RWPE2 (cell line): ENCODE data around the gene CSNK2A3.

Experiments used
- ATAC-seq: fragments of 200-7000 bp; cut with Tn5 transposase; 3 replicates; pipeline ENCODE4 v1.9.1; 2021; ENCODE audit warnings: low read depth
- DNase-seq: peaks from one replicate; pipeline ENCODE4 v3.0.0-alpha.2; 2020; ENCODE audit warnings: low spot score
- H3K27ac ChIP-seq: fragments of 450-650 bp; 2 replicates; pipeline ENCODE4 v1.5.1; 2017; ENCODE audit warnings: mild to moderate bottlenecking; ENCODE audit not compliant: poor library complexity, severe bottlenecking
- H3K27me3 ChIP-seq: fragments of 250-450 bp; sonication (Bioruptor Pico); 2 replicates; pipeline ENCODE4 v1.5.1; 2021; ENCODE audit warnings: mild to moderate bottlenecking, moderate library complexity; ENCODE audit not compliant: insufficient read depth, poor library complexity, severe bottlenecking
- H3K36me3 ChIP-seq: fragments of 250-450 bp; sonication (Bioruptor Pico); 2 replicates; pipeline ENCODE4 v1.5.1; 2020; ENCODE audit warnings: low read depth, mild to moderate bottlenecking, moderate library complexity
- H3K4me1 ChIP-seq: fragments of 250-450 bp; sonication (Bioruptor Pico); 2 replicates; pipeline ENCODE4 v1.5.1; 2021; ENCODE audit warnings: mild to moderate bottlenecking, moderate library complexity; ENCODE audit not compliant: insufficient read depth, poor library complexity, severe bottlenecking
- H3K4me3 ChIP-seq: fragments of 250-450 bp; sonication (Bioruptor Pico); 2 replicates; pipeline ENCODE4 v1.5.1; 2021; ENCODE audit warnings: mild to moderate bottlenecking, moderate library complexity; ENCODE audit not compliant: severe bottlenecking
- H3K9me3 ChIP-seq: fragments of 250-450 bp; sonication (Bioruptor Pico); 2 replicates; pipeline ENCODE4 v1.5.1; 2021; ENCODE audit warnings: mild to moderate bottlenecking, moderate library complexity; ENCODE audit not compliant: severe bottlenecking
- TF ChIP-seq, protein P1 (sequence below): fragments of 450-650 bp; IDR thresholded peaks from one replicate; pipeline ENCODE4 v1.5.1; 2017; ENCODE audit warnings: mild to moderate bottlenecking, moderate library complexity; ENCODE audit not compliant: poor library complexity, severe bottlenecking

Gene CSNK2A3

DNA sequence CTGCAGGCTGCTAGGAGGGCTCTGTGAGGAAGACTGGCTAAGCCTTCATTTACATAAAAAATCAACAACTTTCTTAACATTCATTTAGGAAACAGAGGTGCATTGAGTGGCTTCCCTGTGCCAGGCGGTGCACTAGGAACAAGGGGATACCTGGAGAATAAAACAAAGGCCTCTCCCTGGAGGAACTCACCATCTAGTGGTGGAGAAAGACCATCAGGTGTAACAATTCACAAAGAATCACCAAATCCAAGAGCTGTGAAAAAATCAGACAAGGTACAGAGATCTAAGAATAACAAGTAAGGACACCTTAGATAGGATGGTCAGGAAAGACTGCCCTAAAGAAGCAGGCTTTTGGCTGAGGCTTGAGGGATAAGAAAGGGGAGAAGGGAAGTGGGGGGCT is 40.3 kb downstream of the CSNK2A3 start:
- no peaks in the 10 kb centered on the region for H3K27me3 ChIP-seq
- DNase-seq (no peak), ATAC-seq (no peak)
- H3K27ac ChIP-seq, result peak overlapping the region; percentile 88
- peaks cover 13% of the 10 kb centered on the region for H3K4me1 ChIP-seq
- H3K36me3 ChIP-seq, result no peaks in the 10 kb centered on the region
- TF ChIP-seq, protein P1, sequence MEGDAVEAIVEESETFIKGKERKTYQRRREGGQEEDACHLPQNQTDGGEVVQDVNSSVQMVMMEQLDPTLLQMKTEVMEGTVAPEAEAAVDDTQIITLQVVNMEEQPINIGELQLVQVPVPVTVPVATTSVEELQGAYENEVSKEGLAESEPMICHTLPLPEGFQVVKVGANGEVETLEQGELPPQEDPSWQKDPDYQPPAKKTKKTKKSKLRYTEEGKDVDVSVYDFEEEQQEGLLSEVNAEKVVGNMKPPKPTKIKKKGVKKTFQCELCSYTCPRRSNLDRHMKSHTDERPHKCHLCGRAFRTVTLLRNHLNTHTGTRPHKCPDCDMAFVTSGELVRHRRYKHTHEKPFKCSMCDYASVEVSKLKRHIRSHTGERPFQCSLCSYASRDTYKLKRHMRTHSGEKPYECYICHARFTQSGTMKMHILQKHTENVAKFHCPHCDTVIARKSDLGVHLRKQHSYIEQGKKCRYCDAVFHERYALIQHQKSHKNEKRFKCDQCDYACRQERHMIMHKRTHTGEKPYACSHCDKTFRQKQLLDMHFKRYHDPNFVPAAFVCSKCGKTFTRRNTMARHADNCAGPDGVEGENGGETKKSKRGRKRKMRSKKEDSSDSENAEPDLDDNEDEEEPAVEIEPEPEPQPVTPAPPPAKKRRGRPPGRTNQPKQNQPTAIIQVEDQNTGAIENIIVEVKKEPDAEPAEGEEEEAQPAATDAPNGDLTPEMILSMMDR, result no peak
- H3K4me3 ChIP-seq, result no peak overlapping the region
- H3K9me3 ChIP-seq, result no peaks in the 10 kb centered on the region

DNA sequence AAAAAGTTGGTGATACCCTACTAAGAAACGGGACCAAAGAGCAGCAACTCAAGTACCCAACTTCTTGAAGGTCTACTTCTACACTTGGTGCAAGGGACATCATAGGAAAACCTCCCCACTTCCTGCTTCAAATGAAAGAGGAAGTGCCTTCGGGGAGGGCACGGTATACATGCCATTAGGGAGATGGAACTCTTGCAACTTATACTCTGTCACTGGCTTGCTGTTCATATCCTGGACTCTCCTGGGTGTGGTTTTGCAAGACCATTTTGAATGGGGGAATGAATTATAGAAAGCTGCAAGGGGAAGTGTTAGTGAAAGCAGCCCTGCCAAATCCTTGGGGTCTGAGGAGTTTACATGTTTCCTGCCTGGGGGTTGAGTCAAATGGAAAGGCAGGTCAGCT is 41.9 kb downstream of the CSNK2A3 start:
- Histone ChIP-seq H3K36me3 (no peaks in the 10 kb centered on the region), H3K4me3 (no peak overlapping the region), H3K4me1 (peaks cover 13% of the 10 kb centered on the region), H3K27ac (no peak overlapping the region), H3K27me3 (no peaks in the 10 kb centered on the region), H3K9me3 (no peaks in the 10 kb centered on the region)
- ATAC-seq (no peak), DNase-seq (no peak)
- TF ChIP-seq, protein P1, result no peak

DNA sequence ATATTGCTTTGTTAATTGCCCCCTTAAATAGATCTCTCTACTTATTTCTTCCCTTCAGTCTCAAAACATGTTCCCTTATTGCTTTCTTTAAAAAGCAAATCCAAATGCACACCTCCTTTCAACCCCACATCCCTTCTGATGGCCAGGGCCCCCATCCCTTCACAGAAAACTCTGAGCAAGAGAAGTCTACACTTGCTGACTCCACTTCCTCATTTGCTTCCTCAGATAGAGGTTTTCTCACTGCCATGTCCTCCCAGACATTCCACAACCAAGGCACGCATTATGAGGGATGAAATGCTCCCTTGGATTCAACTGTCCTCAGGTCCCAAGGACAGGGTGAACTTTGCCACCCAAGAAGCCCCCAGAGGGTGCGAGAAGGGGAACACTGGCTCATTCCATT is 43.1 kb downstream of the CSNK2A3 start:
- no peak overlapping the region for H3K27ac ChIP-seq
- DNase-seq, result no peak
- no peaks in the 10 kb centered on the region for H3K9me3 ChIP-seq
- H3K4me3 ChIP-seq, result no peak overlapping the region
- H3K27me3 ChIP-seq, result no peaks in the 10 kb centered on the region
- peaks cover 13% of the 10 kb centered on the region for H3K4me1 ChIP-seq
- no peaks in the 10 kb centered on the region for H3K36me3 ChIP-seq
- no peak for ATAC-seq
- TF ChIP-seq, protein P1, result no peak

DNA sequence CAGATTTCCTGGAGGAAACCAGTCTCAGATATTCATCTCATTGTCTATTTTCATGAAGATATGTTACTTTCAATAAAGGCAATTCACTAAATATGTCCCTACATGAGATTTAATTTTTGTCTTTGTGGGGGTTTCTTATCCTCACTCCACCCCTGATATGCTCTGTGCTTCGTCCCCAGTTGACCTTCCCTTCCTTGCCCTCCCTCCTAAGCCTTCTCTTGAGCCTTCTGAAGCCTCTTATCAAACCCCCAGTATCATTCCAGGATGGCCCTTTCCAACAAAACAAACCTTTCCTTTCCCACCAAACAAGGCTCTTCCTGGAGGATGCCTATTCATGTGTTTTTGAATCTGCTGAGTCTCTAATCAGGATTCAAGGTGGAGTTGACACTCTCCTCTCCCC is 44.8 kb downstream of the CSNK2A3 start:
- ATAC-seq, result no peak

DNA sequence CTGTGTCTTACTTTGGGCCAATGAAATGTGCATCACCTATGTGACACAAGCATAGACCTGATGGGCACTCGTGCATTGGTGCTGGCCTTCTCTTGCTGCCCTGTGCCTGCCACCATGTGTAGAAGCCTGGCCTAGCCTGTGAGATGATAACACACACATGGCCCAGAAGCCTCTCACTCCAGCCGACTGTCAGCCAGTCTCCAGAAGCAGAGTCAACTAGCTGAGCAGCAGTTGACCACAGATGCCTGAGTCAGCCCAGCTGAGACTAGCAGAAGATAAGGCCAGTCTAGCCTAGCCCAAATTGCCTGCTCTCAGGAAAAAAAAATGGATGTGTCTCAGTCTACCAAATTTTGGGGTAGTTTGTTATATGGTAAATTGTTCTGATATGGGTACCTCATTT is 46.2 kb downstream of the CSNK2A3 start:
- no peaks in the 10 kb centered on the region for H3K4me1 ChIP-seq
- TF ChIP-seq, protein P1, result no peak
- H3K36me3 ChIP-seq, result no peaks in the 10 kb centered on the region
- no peak overlapping the region for H3K27ac ChIP-seq
- no peaks in the 10 kb centered on the region for H3K9me3 ChIP-seq
- no peaks in the 10 kb centered on the region for H3K27me3 ChIP-seq
- no peak overlapping the region for H3K4me3 ChIP-seq
- ATAC-seq (no peak), DNase-seq (no peak)

More for the DNA sequence above, 44.8 kb downstream of the CSNK2A3 start:
- no peak overlapping the region for H3K4me3 ChIP-seq
- DNase-seq, result no peak
- H3K36me3 ChIP-seq, result no peaks in the 10 kb centered on the region
- TF ChIP-seq, protein P1, result no peak
- no peak overlapping the region for H3K27ac ChIP-seq
- H3K27me3 ChIP-seq, result no peaks in the 10 kb centered on the region
- H3K9me3 ChIP-seq, result no peaks in the 10 kb centered on the region
- peaks cover 6% of the 10 kb centered on the region for H3K4me1 ChIP-seq
